Sciatic nerve (tissue), 2 donors: ENCODE measurements around the gene EVC2. TPM values are rescaled to one million over a fixed set of nuclear protein-coding genes. Genes with fewer than 3 reads are reported as not detected.
A peak's percentile ranks its signal among the peaks of the same experiment; 100 is the strongest.

ENCODE experiments used
- ATAC-seq: fragments of 200-7000 bp; cut with Tn5 transposase; one replicate; pipeline ENCODE4 v1.9.1; 2020; ENCODE audit warnings: mild to moderate bottlenecking, moderate library complexity
- DNase-seq: peaks from one replicate; pipeline ENCODE4 v3.0.0-alpha.2; 2020; ENCODE audit warnings: low spot score
- intact Hi-C: fragments of 100-400 bp; cut with DNase I; formaldehyde crosslinking; loops from one replicate; pipeline ENCODE4 v1.14.2; 2022
- total RNA-seq: library from RNA; stranded (reverse); fragmentation: NEBNext Ultra II Directional; extraction: Animal tissue kit (Norgen Biotek cat#: 25700); gene quantifications from one replicate; pipeline ENCODE4 v1.2.1, GENCODE V29; 2021
- donor health status: DM: no; HTN: no; CAD: no.
- donor health status: DM: no; HTN: no; CAD: no.

EVC2 gene, protein sequence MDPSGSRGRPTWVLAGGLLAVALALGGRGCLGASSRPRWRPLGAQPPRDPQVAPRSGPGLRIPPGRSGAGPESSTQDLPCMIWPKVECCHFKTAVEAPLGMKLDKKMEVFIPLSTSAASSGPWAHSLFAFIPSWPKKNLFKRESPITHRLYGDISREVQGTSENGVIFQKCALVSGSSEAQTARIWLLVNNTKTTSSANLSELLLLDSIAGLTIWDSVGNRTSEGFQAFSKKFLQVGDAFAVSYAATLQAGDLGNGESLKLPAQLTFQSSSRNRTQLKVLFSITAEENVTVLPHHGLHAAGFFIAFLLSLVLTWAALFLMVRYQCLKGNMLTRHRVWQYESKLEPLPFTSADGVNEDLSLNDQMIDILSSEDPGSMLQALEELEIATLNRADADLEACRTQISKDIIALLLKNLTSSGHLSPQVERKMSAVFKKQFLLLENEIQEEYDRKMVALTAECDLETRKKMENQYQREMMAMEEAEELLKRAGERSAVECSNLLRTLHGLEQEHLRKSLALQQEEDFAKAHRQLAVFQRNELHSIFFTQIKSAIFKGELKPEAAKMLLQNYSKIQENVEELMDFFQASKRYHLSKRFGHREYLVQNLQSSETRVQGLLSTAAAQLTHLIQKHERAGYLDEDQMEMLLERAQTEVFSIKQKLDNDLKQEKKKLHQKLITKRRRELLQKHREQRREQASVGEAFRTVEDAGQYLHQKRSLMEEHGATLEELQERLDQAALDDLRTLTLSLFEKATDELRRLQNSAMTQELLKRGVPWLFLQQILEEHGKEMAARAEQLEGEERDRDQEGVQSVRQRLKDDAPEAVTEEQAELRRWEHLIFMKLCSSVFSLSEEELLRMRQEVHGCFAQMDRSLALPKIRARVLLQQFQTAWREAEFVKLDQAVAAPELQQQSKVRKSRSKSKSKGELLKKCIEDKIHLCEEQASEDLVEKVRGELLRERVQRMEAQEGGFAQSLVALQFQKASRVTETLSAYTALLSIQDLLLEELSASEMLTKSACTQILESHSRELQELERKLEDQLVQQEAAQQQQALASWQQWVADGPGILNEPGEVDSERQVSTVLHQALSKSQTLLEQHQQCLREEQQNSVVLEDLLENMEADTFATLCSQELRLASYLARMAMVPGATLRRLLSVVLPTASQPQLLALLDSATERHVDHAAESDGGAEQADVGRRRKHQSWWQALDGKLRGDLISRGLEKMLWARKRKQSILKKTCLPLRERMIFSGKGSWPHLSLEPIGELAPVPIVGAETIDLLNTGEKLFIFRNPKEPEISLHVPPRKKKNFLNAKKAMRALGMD
- total RNA-seq = 12.5 TPM

DNA sequence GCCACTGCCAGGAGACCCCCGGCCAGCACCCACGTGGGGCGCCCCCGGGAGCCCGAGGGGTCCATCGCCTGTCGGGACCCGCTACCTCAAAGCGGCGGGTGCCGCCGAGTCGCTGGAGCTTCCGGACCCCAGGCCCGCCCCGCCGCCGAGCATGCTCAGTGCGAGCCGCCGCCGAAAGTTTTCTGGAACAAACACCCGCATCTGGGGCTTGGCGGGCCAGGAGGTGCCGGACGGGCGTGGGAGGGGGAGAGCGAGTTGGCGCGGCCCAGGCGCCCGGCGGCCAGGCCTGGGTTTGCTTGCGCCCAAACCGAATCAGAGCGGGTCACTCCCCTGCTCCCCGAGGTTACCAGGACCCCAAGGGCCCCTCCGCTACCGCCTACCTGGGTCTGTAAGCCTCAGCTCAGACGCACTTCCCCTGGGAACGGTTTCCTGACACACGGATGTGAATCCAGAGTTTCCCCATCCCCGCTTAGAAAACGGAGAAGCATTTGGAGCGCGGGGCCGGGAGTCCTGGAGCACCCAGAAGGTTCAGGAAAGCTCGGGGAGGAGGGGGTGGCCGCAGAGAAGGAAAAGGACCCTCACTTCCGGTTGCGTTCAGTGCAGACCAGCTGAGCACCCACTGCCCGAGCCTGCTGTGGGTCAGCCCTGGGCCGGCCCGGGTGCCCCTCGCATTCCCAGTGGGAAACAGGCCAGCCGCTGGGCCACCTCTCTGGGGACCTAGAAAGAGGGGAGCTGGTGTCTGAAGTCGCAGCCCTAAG, at the start of gene EVC2:
Gene EVC2, minus strand, starts transcription at position 111 of the 758 bp plus-strand sequence. Its CDS starts 46 bp downstream, at position 65.
- peak; percentile 87 for DNase-seq

DNA sequence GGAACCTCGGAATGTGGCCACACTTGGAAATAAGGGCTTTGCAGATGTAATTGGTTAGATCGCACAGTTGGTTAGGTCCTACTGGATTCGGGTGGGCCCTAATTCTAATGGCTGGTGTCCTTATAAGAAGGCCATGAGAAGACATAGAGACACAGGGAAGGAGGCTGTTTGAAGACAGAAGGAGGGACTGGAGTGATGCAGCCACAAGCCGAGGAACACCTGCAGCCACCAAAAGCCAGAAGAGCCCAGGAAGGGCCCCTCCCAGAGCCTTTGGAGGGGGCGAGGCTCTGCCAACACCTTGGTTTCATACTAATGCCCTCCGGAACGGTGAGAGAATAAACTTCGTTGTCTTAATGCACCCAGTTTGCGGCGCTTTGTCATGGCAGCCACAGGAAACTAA, 49.6 kb upstream of the EVC2 start:
- intact Hi-C loops = no loop called here
- no peak for DNase-seq

More for the DNA sequence above, at the start of gene EVC2:
- ATAC-seq = peak; percentile 75
- intact Hi-C loops = no loop called here

DNA sequence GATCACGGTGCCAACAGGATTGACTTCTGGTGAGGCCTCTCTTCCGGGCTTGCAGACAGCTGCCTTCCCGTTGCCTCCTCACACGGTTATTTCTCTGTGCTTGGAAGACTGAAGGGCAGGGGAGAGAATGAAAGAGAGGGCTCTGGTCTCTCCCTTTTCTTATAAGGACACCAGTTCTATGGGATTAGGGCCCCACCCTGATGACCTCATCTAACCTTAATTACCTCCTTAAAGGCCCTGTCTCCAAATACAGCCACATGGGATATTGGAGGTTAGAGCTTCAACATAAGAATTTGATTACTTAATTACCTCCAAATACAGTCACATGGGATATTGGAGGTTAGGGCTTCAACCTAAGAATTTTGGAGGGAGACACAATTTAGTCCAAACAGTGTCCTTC, 49.2 kb upstream of the EVC2 start:
- DNase-seq = no peak
- intact Hi-C loops = no loop called here
- ATAC-seq = no peak

More for the DNA sequence above, 49.6 kb upstream of the EVC2 start:
- ATAC-seq = no peak

DNA sequence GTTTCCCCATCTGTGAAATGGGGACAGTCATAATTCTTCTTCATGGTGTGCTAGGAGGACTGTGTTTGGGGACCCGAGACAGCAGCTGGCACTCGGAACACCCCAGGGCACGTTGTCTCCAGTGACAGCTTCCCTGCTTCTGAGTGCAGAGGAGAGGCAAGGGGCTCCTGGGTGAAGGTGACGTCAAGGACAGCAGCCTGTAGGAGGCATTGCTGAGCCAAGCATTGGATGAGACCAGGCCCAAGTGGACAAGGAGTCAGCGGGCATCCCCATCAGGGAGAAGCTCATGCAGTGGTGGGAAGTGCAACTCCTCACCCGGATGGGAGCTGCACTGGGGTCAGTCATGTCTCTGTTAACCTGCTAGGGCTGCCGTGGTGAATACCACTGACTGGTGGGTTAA, 48.7 kb upstream of the EVC2 start:
- no peak for DNase-seq
- ATAC-seq = no peak
- intact Hi-C loops = no loop called here

DNA sequence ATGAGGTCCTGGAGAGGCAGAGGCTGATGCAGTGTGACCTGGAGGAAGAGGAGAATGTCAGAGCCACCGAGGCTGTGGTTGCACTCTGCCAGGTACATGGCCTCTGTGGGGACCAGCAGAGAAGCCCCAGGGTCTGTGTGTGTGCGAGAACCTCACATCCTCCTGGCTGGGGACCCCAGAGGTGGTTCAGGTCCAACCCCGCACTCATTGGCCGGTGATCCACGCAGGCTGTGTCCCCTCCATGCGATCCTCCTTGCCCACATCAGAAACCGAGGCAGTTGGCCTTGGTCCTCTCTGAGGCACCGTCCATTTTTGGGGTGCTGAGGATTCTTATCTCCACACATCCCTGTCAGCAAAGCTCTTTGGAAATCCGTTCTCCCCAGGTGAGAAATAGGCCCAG, 47.9 kb upstream of the EVC2 start:
- DNase-seq (no peak), ATAC-seq (no peak)
- intact Hi-C loops = no loop called here

DNA sequence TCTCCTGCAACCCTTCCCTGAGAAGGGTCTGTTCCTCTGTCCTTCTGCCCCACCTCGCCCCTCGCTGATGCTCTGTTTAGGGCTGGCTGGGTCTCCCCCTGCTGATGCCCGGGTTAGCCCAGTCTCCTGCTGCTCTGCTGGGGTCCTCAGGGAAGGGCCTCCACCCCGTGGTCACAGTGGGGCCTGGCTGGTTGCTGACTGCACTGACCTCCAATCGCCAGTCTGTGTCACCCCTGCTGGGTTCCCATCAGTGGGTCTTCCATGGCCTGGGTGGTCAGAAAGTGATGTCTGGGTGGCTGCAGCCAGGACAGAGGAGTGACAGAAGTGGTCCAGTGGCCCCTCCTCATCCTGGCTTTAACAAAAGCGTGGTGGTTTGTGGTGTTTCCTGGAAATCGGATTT, 47.3 kb upstream of the EVC2 start:
- ATAC-seq (no peak), DNase-seq (no peak)
- intact Hi-C loops = no loop called here

DNA sequence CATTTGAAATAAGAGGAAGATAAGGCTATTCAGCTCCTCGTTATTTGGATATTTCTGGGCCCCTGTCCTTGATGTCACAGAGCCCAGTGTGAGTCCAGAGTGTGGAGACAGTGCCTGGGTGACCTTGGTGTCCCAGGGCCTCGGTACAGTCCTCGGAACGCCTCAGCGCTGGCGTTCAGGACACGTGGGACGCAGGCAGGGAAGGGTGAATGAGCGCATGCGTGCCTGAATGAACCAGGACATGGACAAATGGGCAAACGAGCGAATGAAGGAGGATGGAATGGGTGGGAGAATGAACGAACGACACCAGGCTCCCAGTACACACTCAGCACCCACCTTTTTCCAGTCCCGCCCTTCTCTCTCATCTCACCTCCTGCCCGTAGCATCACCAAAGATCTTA, 46.8 kb upstream of the EVC2 start:
- DNase-seq (no peak), ATAC-seq (no peak)
- intact Hi-C loops = no loop called here

DNA sequence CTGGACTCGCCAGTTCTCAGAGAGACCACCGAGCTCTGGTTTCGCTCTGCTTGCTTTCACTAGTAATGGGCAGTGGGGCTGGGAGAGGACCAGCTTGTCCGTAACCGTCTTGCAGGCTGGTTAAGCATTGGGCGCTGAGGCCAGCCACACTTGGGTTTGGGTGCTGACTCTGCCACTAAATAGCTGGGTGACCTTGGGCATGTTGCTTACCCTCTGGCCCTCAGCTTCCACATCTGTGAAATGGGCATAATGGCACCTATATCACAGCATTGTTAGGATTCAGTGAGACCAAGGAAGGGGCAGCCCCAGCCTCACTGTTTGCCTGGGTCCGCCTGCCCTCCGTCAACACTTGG, 46.1 kb upstream of the EVC2 start:
- DNase-seq (no peak), ATAC-seq (no peak)
- intact Hi-C loops = no loop called here

DNA sequence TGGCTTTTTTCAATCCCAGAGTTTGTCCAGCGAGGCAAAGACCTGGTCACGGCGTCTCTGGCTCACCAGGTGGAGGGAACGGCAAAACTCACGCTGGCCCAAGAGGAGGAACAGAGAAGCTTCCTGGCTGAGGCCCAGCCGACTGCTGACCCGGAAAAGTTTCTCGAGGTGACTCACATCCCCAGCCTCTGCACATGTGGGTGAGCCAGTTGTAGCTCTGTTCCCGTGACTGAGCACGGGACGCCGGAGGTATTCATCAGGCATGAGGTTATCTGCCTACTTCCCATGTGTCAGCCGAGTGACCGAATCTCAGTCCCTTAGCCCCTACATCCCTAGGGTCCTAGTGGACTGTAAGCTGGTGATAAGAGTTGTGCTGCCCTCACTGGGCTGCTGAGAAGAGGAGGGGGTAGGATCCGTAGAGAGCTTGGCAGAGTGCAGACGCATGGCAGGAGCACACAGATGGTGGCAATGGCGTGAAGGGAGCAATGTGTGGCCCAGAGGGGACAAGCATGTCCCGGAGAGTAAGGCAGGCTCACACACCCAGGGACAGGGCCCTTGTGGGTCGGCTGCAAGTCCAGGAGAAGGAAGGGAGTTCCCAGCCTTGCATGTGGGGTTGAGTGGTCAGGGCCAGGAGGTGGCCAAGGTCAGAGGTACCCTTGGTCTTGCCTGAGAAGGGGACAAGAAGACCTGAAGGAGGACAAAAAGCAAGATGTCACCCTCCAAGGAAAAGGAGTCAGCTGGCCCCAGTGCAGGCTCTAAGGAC, 45.6 kb upstream of the EVC2 start:
- intact Hi-C loops = no loop called here
- peak; percentile 52 for DNase-seq

DNA sequence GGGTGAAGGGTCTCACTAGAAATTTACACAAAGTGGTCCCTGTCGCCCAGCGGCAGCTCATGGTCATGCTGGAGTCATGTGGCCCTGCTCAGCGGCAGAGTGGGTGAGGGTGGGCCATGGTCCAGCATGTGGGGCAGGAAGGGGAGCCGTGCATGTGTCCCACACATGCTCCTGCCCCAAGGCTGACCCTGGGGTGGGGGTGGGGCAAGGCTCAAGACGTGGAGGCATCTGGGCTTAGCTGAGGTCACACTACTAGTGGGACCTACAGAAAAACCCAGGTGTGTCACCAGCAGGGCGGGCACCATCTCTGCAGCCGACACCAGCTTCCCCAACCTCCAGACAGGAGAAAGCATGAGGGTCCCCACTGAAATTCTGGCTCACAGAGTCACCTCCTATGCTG, 45.0 kb upstream of the EVC2 start:
- ATAC-seq (no peak), DNase-seq (peak; percentile 54)

More for the DNA sequence above, 45.6 kb upstream of the EVC2 start:
- no peak for ATAC-seq

DNA sequence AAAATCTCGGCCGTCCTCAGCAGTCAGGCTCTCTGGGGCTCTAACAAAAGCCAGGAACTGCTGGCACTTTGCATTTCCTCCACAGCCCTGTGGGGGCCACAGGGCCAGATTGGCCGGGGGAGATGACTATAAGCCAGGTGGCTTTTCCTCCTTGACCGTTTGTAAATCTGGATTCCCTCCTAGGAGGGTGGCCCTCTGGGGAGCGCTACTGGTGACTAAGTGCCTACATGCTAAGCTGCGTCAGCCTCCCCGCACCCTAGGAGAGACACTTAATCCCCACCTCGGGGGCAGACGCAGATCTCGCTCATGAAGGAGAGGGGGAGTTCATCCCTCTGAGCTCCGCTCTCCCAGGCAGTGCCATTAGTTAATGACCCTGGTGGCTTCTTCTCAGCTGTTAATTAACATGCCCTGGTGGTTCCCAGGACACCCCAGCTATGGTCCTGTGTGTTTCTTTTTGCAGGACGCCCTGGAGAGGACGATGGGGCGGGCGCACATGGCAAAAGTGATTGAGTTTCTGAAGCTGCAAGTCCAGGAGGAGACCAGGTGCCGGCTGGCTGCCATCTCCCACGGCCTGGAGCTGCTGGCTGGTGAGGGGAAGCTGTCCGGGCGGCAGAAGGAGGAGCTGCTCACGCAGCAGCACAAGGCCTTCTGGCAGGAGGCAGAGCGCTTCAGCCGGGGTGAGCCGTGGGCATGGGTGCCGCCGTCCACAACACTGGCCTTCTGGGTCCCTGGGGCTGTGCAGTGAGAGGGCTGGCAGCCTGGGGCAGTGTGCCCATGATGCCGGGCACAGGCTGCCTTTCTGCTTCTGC, 44.2 kb upstream of the EVC2 start:
- intact Hi-C loops = no loop called here
- no peak for ATAC-seq

More for the DNA sequence above, 45.0 kb upstream of the EVC2 start:
- intact Hi-C loops = no loop called here

DNA sequence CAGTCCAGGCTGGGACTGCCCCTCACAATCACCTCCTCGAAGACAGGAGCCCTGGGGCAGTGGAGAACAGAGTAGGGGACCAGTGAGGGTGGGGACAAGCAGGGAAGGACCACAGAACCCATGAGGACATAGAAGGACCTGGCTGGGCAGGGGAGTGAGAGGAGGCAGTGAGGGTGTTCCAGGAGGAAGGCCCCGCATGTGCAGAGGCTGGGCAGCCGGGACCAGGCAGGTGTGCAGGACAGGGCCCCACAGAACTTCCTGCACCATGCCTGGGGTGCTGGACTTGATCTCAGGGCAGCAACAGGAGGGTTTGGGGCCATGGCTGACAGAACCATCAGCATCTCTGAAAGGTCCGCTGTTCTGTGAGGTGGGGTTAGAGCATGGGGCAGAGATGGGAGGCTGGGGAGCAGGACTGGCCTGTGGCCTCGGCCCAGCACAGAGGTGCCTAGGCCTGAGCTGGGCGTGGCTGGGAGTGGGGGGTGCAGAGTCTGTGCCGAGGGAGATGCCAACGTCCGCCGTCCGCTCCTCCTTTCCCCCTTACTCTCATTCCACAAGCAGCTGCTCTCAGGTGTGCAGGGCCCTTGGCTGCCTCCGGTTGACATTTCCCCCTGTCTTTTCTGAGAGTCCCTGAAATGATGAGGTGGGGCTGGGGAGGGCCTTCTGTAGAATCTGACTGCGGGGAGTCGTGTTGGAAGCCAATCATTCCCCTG, 43.5 kb upstream of the EVC2 start:
- ATAC-seq (no peak), DNase-seq (no peak)

More for the DNA sequence above, 44.2 kb upstream of the EVC2 start:
- peak; percentile 50 for DNase-seq

DNA sequence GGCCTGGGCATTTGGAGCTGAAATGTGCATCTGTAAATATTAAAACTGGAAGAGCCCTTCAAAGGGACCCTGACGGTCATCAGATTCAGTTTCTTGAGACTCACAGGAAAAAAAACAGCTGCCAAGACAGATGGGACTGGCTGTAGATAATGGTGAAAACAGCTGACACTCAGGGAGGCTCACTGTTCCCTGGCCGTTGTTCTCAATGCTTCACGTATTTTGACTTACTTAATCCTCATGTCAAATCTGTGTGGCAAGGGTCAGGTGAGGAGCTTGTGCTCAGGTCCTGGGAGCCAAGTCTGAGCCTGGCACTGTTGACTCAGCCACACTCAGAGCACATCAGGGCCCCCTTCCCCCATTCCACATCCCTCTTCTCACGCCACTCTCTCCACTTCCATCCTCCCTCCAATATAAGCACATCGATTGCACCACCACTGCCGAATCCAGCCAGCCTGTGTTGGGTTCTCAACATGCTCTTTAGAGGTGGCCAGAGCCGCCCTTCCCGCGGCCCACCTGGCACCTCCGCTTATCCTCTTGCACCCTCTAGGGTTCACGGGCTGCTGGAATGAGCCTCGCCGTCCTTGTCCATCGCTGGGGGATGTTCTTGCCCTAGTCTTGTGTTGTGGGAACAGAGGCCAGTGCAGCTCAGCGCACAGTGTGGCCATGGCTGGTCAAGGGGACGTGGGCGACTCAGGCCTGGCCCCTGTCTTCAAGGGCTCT, 42.7 kb upstream of the EVC2 start:
- peak; percentile 39 for DNase-seq
- no peak for ATAC-seq
- intact Hi-C loops = no loop called here

More for the DNA sequence above, 43.5 kb upstream of the EVC2 start:
- intact Hi-C loops = no loop called here

DNA sequence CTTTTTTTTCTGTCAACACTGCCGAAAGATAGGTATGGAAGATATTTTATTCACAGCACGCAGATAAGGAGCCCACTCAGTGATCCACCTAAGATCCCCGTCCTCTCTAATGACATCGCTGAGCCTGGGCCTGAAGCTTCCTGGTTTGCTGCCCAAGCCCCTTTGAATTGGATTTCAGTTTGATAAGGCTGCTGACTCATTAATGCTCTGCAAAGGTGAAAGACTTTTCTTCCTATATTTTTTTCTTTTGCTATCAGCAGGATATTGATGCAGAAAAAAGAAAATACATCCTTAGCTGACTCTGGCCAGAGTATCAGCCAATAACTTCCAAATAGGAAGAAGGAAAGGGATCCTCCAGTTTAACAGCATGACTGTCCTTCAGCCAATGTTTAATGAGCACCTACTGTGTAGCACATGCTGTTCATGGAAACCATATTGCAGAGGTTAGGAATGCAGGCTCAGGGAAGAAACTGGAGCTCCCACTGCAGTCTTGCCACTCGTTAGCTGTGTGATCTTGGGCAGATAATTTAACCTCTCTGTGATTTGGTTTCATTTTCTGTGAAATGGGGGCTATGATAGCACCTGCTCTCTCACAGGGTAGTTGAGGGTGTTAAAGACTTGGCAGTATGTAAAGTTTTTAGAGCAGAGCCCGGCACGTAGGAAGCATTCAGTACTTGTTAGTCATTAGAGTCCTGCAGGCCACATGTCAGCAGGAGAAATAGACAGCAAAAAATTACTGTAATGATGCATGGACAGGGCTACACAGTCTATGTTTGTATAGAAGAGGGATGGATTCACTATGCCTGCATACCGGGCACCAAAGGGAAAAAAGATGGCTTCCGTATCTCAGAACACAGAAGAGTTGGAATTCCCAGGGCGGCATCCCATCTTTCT, 41.9 kb upstream of the EVC2 start:
- intact Hi-C loops = no loop called here
- ATAC-seq (no peak), DNase-seq (no peak)

DNA sequence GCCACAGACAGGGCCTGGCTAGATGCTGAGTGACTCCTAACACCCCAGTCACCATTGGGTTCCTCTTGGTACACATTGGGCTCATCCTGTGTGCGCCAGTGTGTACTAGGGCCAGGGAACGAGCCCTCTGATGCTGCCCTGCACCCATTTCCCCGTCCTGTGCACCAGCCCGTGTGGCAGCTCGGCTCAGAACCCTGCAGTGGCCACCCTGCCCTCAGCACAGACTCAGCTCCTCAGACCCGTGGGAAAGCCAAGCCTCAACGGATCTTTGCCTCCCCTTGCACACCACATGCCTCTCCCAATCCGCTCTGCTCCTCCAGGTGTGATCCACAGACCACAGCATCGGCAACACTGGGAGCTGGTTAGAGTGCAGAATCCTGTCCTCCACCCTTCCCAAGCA, 41.2 kb upstream of the EVC2 start:
- no peak for DNase-seq
- no peak for ATAC-seq
- intact Hi-C loops = no loop called here
